IMR-90 (cell line): ENCODE measurements around the gene IGF1R.

Experiments used
- BHLHE40 ChIP-seq: fragments of 150-350 bp; IDR thresholded peaks from 2 replicates; pipeline ENCODE4 v1.6.1; 2016; ENCODE audit warnings: mild to moderate bottlenecking, low read depth, low read length
- CEBPB ChIP-seq: IDR thresholded peaks from 2 replicates; pipeline ENCODE4 v1.6.1; 2012; ENCODE audit warnings: low read depth, low read length, improper control_type of control experiment
- CHD1 ChIP-seq: IDR thresholded peaks from 2 replicates; pipeline ENCODE4 v1.6.1; 2012; ENCODE audit warnings: low read depth, low read length, improper control_type of control experiment
- POLR2A ChIP-seq: IDR thresholded peaks from 2 replicates; pipeline ENCODE4 v1.6.1; 2012; ENCODE audit warnings: mild to moderate bottlenecking, low read depth, low read length
- RAD21 ChIP-seq: IDR thresholded peaks from 2 replicates; pipeline ENCODE4 v1.6.1; 2012; ENCODE audit warnings: low read length, improper control_type of control experiment
- RCOR1 ChIP-seq: IDR thresholded peaks from 2 replicates; pipeline ENCODE4 v1.6.1; 2012; ENCODE audit warnings: mild to moderate bottlenecking, low read length, improper control_type of control experiment; ENCODE audit not compliant: insufficient replicate concordance
- TF ChIP-seq, protein P1 (sequence below): conservative IDR thresholded peaks from 2 replicates; pipeline ENCODE4 v1.5.1; 2012; ENCODE audit warnings: mild to moderate bottlenecking, low read depth, low read length, improper control_type of control experiment

DNA sequence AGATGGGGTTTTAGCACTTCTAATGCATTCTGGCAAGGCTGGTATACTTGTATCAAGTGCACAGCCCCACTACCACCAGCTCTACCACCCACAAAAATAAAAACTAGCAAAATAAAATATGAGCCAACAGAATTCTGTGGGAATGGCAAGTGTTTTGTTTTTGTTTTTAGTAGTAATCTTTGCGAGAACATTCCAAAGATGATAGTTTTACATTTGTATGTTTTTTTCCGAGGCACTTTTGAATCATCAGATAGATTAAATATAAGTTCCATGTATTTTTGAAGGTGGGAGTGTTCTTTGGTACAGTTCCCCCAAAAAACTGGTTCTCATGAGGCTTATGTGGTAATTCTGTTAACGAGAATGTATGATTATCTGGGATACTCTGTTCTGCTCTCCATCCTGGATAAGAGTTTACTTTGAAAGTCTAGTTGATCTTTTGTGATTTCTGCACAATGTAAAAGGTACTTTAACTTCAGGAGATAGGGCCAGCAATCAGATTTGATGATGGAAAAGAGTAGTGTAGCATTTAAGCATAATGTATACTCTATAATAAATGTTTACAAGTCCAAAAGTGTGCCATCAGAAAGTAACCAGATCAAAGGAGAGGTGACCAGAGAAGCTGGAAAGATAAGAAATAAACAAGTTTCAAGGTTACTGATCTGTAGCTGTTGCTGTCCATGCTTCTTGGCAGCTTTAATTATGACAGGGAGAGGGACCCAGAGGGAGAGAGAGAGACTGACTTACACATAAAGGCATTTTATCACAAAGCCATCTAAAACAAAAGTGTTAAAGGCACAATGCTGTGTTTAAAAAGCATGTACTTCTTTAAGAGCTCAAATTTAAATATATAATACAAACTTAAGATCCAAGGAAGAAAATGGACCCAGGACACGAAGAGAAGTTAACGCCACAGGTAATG is 228.4 kb downstream of the IGF1R start:
- TF ChIP-seq POLR2A (no peak), RAD21 (no peak), RCOR1 (no peak), CHD1 (no peak), BHLHE40 (no peak), CEBPB (no peak)
- TF ChIP-seq, protein P1, sequence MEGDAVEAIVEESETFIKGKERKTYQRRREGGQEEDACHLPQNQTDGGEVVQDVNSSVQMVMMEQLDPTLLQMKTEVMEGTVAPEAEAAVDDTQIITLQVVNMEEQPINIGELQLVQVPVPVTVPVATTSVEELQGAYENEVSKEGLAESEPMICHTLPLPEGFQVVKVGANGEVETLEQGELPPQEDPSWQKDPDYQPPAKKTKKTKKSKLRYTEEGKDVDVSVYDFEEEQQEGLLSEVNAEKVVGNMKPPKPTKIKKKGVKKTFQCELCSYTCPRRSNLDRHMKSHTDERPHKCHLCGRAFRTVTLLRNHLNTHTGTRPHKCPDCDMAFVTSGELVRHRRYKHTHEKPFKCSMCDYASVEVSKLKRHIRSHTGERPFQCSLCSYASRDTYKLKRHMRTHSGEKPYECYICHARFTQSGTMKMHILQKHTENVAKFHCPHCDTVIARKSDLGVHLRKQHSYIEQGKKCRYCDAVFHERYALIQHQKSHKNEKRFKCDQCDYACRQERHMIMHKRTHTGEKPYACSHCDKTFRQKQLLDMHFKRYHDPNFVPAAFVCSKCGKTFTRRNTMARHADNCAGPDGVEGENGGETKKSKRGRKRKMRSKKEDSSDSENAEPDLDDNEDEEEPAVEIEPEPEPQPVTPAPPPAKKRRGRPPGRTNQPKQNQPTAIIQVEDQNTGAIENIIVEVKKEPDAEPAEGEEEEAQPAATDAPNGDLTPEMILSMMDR: no peak
